H1 (cell line): Measurements from ENCODE around the gene PRDM4. TPM values are rescaled to one million over a fixed set of nuclear protein-coding genes. Genes with fewer than 3 reads are reported as not detected.
"Not testable (repeated sequence)": the region's sequence is repeated elsewhere in the genome, so short reads cannot be mapped to it uniquely, and the experiment has no call there.

ENCODE experiments used
- CTCF ChIA-PET: fragments of 300-600 bp; sonication (Branson Sonifier 250); formaldehyde crosslinking; loops from one replicate; lab custom pipeline; 2021; ENCODE audit not compliant: partially characterized antibody; lab: Charles Lee
- POLR2A ChIA-PET: fragments of 300-600 bp; sonication (Branson Sonifier 250); formaldehyde crosslinking; loops from one replicate; lab custom pipeline; 2021; ENCODE audit warnings: inconsistent platforms; ENCODE audit not compliant: partially characterized antibody; lab: Charles Lee
- DNase-seq, 2 experiments: peaks; one replicate each; pipeline versions ENCODE4 v3.0.0 to v3.0.0-alpha.2; 2010 to 2022; ENCODE audit warnings: low spot score in 2 of 2, low read depth in 1 of 2, mixed read lengths in 1 of 2
- FAIRE-seq: peaks from 2 replicates; lab custom pipeline; 2011; peaks lifted over from hg19 to GRCh38; lab: Jason Lieb, UNC
- H2AFZ ChIP-seq: 2 replicates; pipeline ENCODE4 v1.8.1; 2012; ENCODE audit warnings: low read length, inconsistent platforms
- H2AK5ac ChIP-seq: 2 replicates; pipeline ENCODE4 v1.6.1; 2013; ENCODE audit warnings: low read depth, low read length
- H2BK120ac ChIP-seq: replicated peaks from 2 replicates; pipeline ENCODE3; 2013; ENCODE audit warnings: low read depth, low read length, inconsistent platforms
- H2BK12ac ChIP-seq: 2 replicates; pipeline ENCODE4 v1.6.1; 2013; ENCODE audit warnings: low read depth, low read length
- H2BK15ac ChIP-seq: 2 replicates; pipeline ENCODE4 v1.6.1; 2013; ENCODE audit warnings: low read length
- H2BK20ac ChIP-seq: 2 replicates; pipeline ENCODE4 v1.6.1; 2013; ENCODE audit warnings: low read length
- H2BK5ac ChIP-seq: 2 replicates; pipeline ENCODE4 v1.6.1; 2013; ENCODE audit warnings: low read depth, low read length
- H3K14ac ChIP-seq: 2 replicates; pipeline ENCODE4 v1.6.1; 2013; ENCODE audit warnings: inconsistent platforms; ENCODE audit not compliant: insufficient read length
- H3K18ac ChIP-seq: 2 replicates; pipeline ENCODE4 v1.6.1; 2013; ENCODE audit warnings: low read length; ENCODE audit errors: extremely low read depth
- H3K23ac ChIP-seq: 2 replicates; pipeline ENCODE4 v1.6.1; 2013; ENCODE audit warnings: inconsistent platforms; ENCODE audit not compliant: insufficient read length
- H3K23me2 ChIP-seq: 2 replicates; pipeline ENCODE4 v1.6.1; 2013; ENCODE audit warnings: low read depth, low read length
- H3K27ac ChIP-seq: 2 replicates; pipeline ENCODE4 v1.6.1; 2011; ENCODE audit warnings: low read depth, low read length, inconsistent platforms
- H3K27me3 ChIP-seq, 4 experiments: replicated peaks in 1 of 4; 1 replicate in 1 of 4; 2 replicates in 3 of 4; pipeline versions ENCODE4 v1.6.1 to v1.8.1; 2011 to 2013; ENCODE audit warnings: low read length in 3 of 4, mild to moderate bottlenecking in 3 of 4, inconsistent platforms in 2 of 4, mixed read lengths in 2 of 4, moderate library complexity in 1 of 4; ENCODE audit not compliant: control insufficient read depth in 3 of 4, insufficient read depth in 3 of 4; ENCODE audit errors: extremely low read depth in 1 of 4
- H3K36me3 ChIP-seq, 4 experiments: 2 replicates each; pipeline versions ENCODE4 v1.6.1 to v1.8.1; 2011 to 2013; ENCODE audit warnings: mild to moderate bottlenecking in 4 of 4, low read length in 3 of 4, moderate library complexity in 2 of 4, control low read depth in 1 of 4, inconsistent platforms in 1 of 4; ENCODE audit not compliant: insufficient read depth in 4 of 4, control insufficient read depth in 2 of 4
- H3K4ac ChIP-seq: replicated peaks from 2 replicates; pipeline ENCODE3; 2013; ENCODE audit warnings: low read length, low read depth, mixed read lengths, inconsistent platforms; ENCODE audit not compliant: insufficient read length
- H3K4me1 ChIP-seq, 4 experiments: replicated peaks in 1 of 4; 1 replicate in 1 of 4; 2 replicates in 3 of 4; pipeline versions ENCODE4 v1.6.1 to v1.8.1; 2011 to 2013; ENCODE audit warnings: low read length in 3 of 4, inconsistent platforms in 2 of 4, mixed read lengths in 1 of 4; ENCODE audit not compliant: insufficient read depth in 4 of 4, control insufficient read depth in 3 of 4
- H3K4me2 ChIP-seq, 2 experiments: 2 replicates each; pipeline versions ENCODE4 v1.6.1 to v1.8.1; 2011 to 2013; ENCODE audit warnings: low read depth in 2 of 2, low read length in 2 of 2, control low read depth in 1 of 2, inconsistent platforms in 1 of 2, mild to moderate bottlenecking in 1 of 2; ENCODE audit not compliant: insufficient read depth in 1 of 2
- H3K4me3 ChIP-seq, 4 experiments: fragments of 200-600, 300-600 bp in 1 of 4; sonication (generic), shearing (Covaris generic), sonication (Bioruptor Twin) in 1 of 4; 2 replicates each; pipeline versions ENCODE4 v1.5.1 to v1.8.1; 2011 to 2016; ENCODE audit warnings: low read length in 4 of 4, low read depth in 3 of 4, control low read depth in 2 of 4, inconsistent platforms in 2 of 4, mild to moderate bottlenecking in 2 of 4, mixed read lengths in 1 of 4, moderate library complexity in 1 of 4; ENCODE audit not compliant: insufficient read depth in 2 of 4; ENCODE audit errors: extremely low read depth in 1 of 4
- H3K56ac ChIP-seq: replicated peaks from 2 replicates; pipeline ENCODE3; 2013; ENCODE audit warnings: low read depth, mild to moderate bottlenecking, mixed read lengths, low read length, inconsistent platforms; ENCODE audit not compliant: insufficient read length
- H3K79me1 ChIP-seq: 2 replicates; pipeline ENCODE4 v1.6.1; 2013; ENCODE audit warnings: low read depth, low read length, control low read depth
- H3K79me2 ChIP-seq, 2 experiments: 2 replicates each; pipeline versions ENCODE4 v1.6.1 to v1.8.1; 2012 to 2013; ENCODE audit warnings: low read length in 2 of 2, mild to moderate bottlenecking in 2 of 2, inconsistent platforms in 1 of 2; ENCODE audit not compliant: insufficient read depth in 2 of 2, control insufficient read depth in 1 of 2
- H3K9ac ChIP-seq, 4 experiments: replicated peaks in 1 of 4; 1 replicate in 1 of 4; 2 replicates in 3 of 4; pipeline versions ENCODE4 v1.6.1 to v1.8.1; 2011 to 2013; ENCODE audit warnings: low read depth in 3 of 4, low read length in 3 of 4, control low read depth in 2 of 4, mild to moderate bottlenecking in 2 of 4, moderate library complexity in 2 of 4, inconsistent platforms in 1 of 4; ENCODE audit errors: extremely low read depth in 1 of 4
- H3K9me3 ChIP-seq, 2 experiments: 2 replicates each; pipeline versions ENCODE4 v1.6.1 to v1.8.1; 2012 to 2013; ENCODE audit warnings: mild to moderate bottlenecking in 2 of 2, moderate library complexity in 2 of 2, control low read depth in 1 of 2, inconsistent platforms in 1 of 2, low read depth in 1 of 2, low read length in 1 of 2, mixed read lengths in 1 of 2; ENCODE audit not compliant: insufficient read depth in 2 of 2
- H4K20me1 ChIP-seq, 2 experiments: replicated peaks in 1 of 2; 2 replicates each; pipeline versions ENCODE3 to v1.8.1; 2011 to 2013; ENCODE audit warnings: inconsistent platforms in 2 of 2, low read length in 2 of 2, mild to moderate bottlenecking in 1 of 2; ENCODE audit not compliant: insufficient read depth in 2 of 2, control insufficient read depth in 1 of 2
- H4K5ac ChIP-seq: 2 replicates; pipeline ENCODE4 v1.6.1; 2013; ENCODE audit warnings: low read length, low read depth, mixed read lengths, inconsistent platforms; ENCODE audit not compliant: insufficient read length
- H4K8ac ChIP-seq: 2 replicates; pipeline ENCODE4 v1.8.0; 2013; ENCODE audit warnings: mild to moderate bottlenecking, moderate library complexity, low read length, inconsistent platforms; ENCODE audit not compliant: insufficient read depth; ENCODE audit errors: extremely low read depth
- H4K91ac ChIP-seq: replicated peaks from 2 replicates; pipeline ENCODE3; 2013; ENCODE audit warnings: low read length, mixed read lengths, inconsistent platforms; ENCODE audit not compliant: insufficient read length
- WGBS, 2 experiments: shearing (Covaris generic) in 1 of 2; methylation state at CpG; one replicate each; pipeline versions ENCODE4 v1.1.6 to v1.1.7; 2013 to 2015; ENCODE audit warnings: low lambda C conversion rate in 2 of 2, mixed read lengths in 2 of 2, inconsistent platforms in 1 of 2, low coverage in 1 of 2, missing lambda C conversion rate in 1 of 2; ENCODE audit not compliant: insufficient replicate concordance in 2 of 2, insufficient coverage in 1 of 2, insufficient read length in 1 of 2; ENCODE audit errors: extremely low coverage in 1 of 2, missing lambda C conversion rate in 1 of 2; 5-methylcytosine and 5-hydroxymethylcytosine counted together
- polyA plus RNA-seq, 7 experiments: library from polyadenylated mRNA; depleted of rRNA in 3 of 7; stranded (reverse) in 5 of 7; unstranded in 2 of 7; fragments of >200 nt in 5 of 7; fragments of 200-250 nt in 2 of 7; gene quantifications; 1 replicate in 5 of 7; 2 replicates in 1 of 7; 4 replicates in 1 of 7; pipeline versions ENCODE4 v1.2.1 to v1.2.3, GENCODE V29; 2011 to 2013; ENCODE audit warnings: missing spikeins in 2 of 7, mixed read lengths in 2 of 7
- total RNA-seq: library from RNA; stranded (reverse); fragmentation: NEBNext Ultra II Directional; extraction: Animal tissue kit (Norgen Biotek cat#: 25700); gene quantifications from 2 replicates; pipeline ENCODE4 v1.2.1, GENCODE V29; 2021

Gene PRDM4
- total and polyA plus RNA-seq, 2 of the 8 experiments (the other 6 are each of a cell fraction or from before 2014, with no cell fraction given), result 10.1 to 17.5 TPM

GRCh38 chr12:107727742-107728141, 33.2 kb downstream of the PRDM4 start:
- H2BK5ac ChIP-seq, H3K9ac ChIP-seq, H2AFZ ChIP-seq, H3K56ac ChIP-seq, H3K27ac ChIP-seq, DNase-seq, POLR2A ChIA-PET, H4K91ac ChIP-seq, H3K14ac ChIP-seq, H3K79me2 ChIP-seq, FAIRE-seq, H3K4me1 ChIP-seq, H3K4me3 ChIP-seq, H3K4ac ChIP-seq, H3K36me3 ChIP-seq, H2BK12ac ChIP-seq, H3K4me2 ChIP-seq, H3K23ac ChIP-seq, H2BK20ac ChIP-seq, H3K79me1 ChIP-seq, H3K18ac ChIP-seq, H2BK120ac ChIP-seq, H3K23me2 ChIP-seq, H4K5ac ChIP-seq, H4K8ac ChIP-seq, H4K20me1 ChIP-seq, H3K9me3 ChIP-seq, CTCF ChIA-PET, H2AK5ac ChIP-seq, H2BK15ac ChIP-seq, H3K27me3 ChIP-seq: not testable (repeated sequence)
- WGBS, 2 experiments, result no CpG with 5 or more reads among the region's 1 CpG

GRCh38 chr12:107727327-107727726, 33.6 kb downstream of the PRDM4 start:
- H4K91ac ChIP-seq, H3K36me3 ChIP-seq, H3K4ac ChIP-seq, H3K56ac ChIP-seq, H2AFZ ChIP-seq, H2BK12ac ChIP-seq, H2BK120ac ChIP-seq, H3K18ac ChIP-seq, H3K9me3 ChIP-seq, H3K27me3 ChIP-seq, H4K5ac ChIP-seq, H3K4me3 ChIP-seq, H3K4me2 ChIP-seq, H4K20me1 ChIP-seq, H3K14ac ChIP-seq, H3K79me1 ChIP-seq, CTCF ChIA-PET, H3K27ac ChIP-seq, H2BK20ac ChIP-seq, H3K79me2 ChIP-seq, H3K4me1 ChIP-seq, H2BK5ac ChIP-seq, H3K23ac ChIP-seq, H2BK15ac ChIP-seq, FAIRE-seq, H3K23me2 ChIP-seq, POLR2A ChIA-PET, DNase-seq, H4K8ac ChIP-seq, H2AK5ac ChIP-seq, H3K9ac ChIP-seq: not testable (repeated sequence)
- 81% methylated on average over 1 of the region's 1 CpG; no CpG with 5 or more reads in 1 of the 2 experiments for WGBS, 2 experiments
